Measurements from ENCODE around the gene AAMP.

Gene AAMP

GRCh38 chr2:218278531-218279360 is 8.8 kb upstream of the AAMP start:
- H3K36me3 ChIP-seq (ENCODE audit: low read length), result no peaks in the 10 kb centered on the region
- TF ChIP-seq EZH2phosphoT487 (conservative IDR thresholded peaks at IDR 0.05; ENCODE audit: low read length), result no peak
- TF ChIP-seq, protein P1, sequence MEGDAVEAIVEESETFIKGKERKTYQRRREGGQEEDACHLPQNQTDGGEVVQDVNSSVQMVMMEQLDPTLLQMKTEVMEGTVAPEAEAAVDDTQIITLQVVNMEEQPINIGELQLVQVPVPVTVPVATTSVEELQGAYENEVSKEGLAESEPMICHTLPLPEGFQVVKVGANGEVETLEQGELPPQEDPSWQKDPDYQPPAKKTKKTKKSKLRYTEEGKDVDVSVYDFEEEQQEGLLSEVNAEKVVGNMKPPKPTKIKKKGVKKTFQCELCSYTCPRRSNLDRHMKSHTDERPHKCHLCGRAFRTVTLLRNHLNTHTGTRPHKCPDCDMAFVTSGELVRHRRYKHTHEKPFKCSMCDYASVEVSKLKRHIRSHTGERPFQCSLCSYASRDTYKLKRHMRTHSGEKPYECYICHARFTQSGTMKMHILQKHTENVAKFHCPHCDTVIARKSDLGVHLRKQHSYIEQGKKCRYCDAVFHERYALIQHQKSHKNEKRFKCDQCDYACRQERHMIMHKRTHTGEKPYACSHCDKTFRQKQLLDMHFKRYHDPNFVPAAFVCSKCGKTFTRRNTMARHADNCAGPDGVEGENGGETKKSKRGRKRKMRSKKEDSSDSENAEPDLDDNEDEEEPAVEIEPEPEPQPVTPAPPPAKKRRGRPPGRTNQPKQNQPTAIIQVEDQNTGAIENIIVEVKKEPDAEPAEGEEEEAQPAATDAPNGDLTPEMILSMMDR (IDR thresholded peaks at IDR 0.05; ENCODE audit: insufficient read depth, low read length, poor library complexity, severe bottlenecking), result no peak
- H3K9ac ChIP-seq (ENCODE audit: low read length), result no peak overlapping the region
- no peak overlapping the region for H2AFZ ChIP-seq (ENCODE audit: low read depth, low read length, severe bottlenecking)
- no peak overlapping the region for H3K4me3 ChIP-seq (ENCODE audit: insufficient read depth, low read length, poor library complexity, severe bottlenecking)
- H3K4me2 ChIP-seq (ENCODE audit: low read depth, low read length, poor library complexity, severe bottlenecking), result no peak overlapping the region
- no peaks in the 10 kb centered on the region for H3F3A ChIP-seq (ENCODE audit: insufficient read depth)
- H4K20me1 ChIP-seq (ENCODE audit: low read depth, low read length), result no peaks in the 10 kb centered on the region
- H3K27ac ChIP-seq (ENCODE audit: low read depth, low read length), result no peak overlapping the region
- no peaks in the 10 kb centered on the region for H3K27me3 ChIP-seq (ENCODE audit: low read length)
- no peaks in the 10 kb centered on the region for H3K79me2 ChIP-seq (ENCODE audit: insufficient read depth, low read length)
- no peaks in the 10 kb centered on the region for H3K9me2 ChIP-seq (replicated peaks; ENCODE audit: insufficient read depth, low read length)
- no peaks in the 10 kb centered on the region for H3K9me3 ChIP-seq (ENCODE audit: insufficient read depth, low read length)

- H3K79me2 ChIP-seq (ENCODE audit: insufficient read depth, low read length), result no peaks in the 10 kb centered on the region
- no peaks in the 10 kb centered on the region for H3K9me2 ChIP-seq (replicated peaks; ENCODE audit: insufficient read depth, low read length)
- H3K27me3 ChIP-seq (ENCODE audit: low read length), result no peaks in the 10 kb centered on the region
- no peak overlapping the region for H3K27ac ChIP-seq (ENCODE audit: low read depth, low read length)
- TF ChIP-seq EZH2phosphoT487 (conservative IDR thresholded peaks at IDR 0.05; ENCODE audit: low read length), result no peak
- TF ChIP-seq, protein P1 (IDR thresholded peaks at IDR 0.05; ENCODE audit: insufficient read depth, low read length, poor library complexity, severe bottlenecking), result no peak
- no peak overlapping the region for H3K9ac ChIP-seq (ENCODE audit: low read length)
- no peaks in the 10 kb centered on the region for H3F3A ChIP-seq (ENCODE audit: insufficient read depth)
- no peaks in the 10 kb centered on the region for H3K9me3 ChIP-seq (ENCODE audit: insufficient read depth, low read length)
- H3K4me2 ChIP-seq (ENCODE audit: low read depth, low read length, poor library complexity, severe bottlenecking), result no peak overlapping the region
- no peak overlapping the region for H2AFZ ChIP-seq (ENCODE audit: low read depth, low read length, severe bottlenecking)
- H3K4me3 ChIP-seq (ENCODE audit: insufficient read depth, low read length, poor library complexity, severe bottlenecking), result no peak overlapping the region
- H4K20me1 ChIP-seq (ENCODE audit: low read depth, low read length), result no peaks in the 10 kb centered on the region
- H3K36me3 ChIP-seq (ENCODE audit: low read length), result no peaks in the 10 kb centered on the region
These were observed 8.0 kb upstream of the AAMP start for GRCh38 chr2:218277921-218278320.

DNA sequence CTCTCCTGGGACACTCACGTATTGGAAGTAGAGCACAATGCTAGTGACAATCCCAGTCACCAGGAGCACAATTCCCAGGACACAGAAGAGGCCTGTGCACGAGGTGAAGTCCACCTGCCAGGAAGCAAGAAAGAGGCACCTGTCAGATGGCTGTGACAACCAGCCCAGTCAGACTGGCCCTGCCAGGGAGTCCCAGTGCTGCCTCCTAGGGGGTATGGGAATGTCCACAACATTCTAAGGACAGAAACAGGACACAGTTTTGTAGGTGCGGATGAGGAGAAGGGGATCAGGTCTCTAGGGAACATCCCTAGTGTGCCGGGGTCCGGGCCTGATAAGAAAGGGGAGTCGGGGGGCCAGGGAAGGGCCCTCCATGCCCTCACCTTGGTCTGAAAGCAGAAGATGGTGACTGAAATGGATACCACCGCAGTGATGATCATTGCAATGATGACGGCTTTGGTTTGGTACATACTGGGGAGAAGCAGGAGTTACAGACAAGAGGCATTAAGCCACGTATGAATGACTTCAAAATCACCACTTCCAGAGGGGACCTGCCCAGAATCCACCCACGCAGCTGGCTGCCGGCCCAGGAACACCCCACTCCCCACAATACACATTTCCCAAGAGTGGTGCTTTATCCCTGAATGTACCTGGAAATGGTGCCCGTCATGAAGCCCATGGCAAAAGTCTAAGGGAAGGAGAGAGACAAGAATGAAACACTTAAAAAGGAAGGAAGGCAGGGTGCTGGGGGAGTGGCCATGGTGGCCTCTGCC is 7.2 kb upstream of the AAMP start:
- Histone ChIP-seq H2AFZ (ENCODE audit: low read depth, low read length, severe bottlenecking) (no peak overlapping the region), H3K79me2 (ENCODE audit: insufficient read depth, low read length) (no peaks in the 10 kb centered on the region), H3K36me3 (ENCODE audit: low read length) (no peaks in the 10 kb centered on the region), H3K27me3 (ENCODE audit: low read length) (no peaks in the 10 kb centered on the region), H3K4me2 (ENCODE audit: low read depth, low read length, poor library complexity, severe bottlenecking) (no peak overlapping the region), H3K9me2 (replicated peaks; ENCODE audit: insufficient read depth, low read length) (no peaks in the 10 kb centered on the region), H3K9ac (ENCODE audit: low read length) (no peak overlapping the region), H3K9me3 (ENCODE audit: insufficient read depth, low read length) (no peaks in the 10 kb centered on the region), H3F3A (ENCODE audit: insufficient read depth) (no peaks in the 10 kb centered on the region), H3K27ac (ENCODE audit: low read depth, low read length) (no peak overlapping the region), H3K4me3 (ENCODE audit: insufficient read depth, low read length, poor library complexity, severe bottlenecking) (no peak overlapping the region), H4K20me1 (ENCODE audit: low read depth, low read length) (no peaks in the 10 kb centered on the region)
- TF ChIP-seq, protein P1 (IDR thresholded peaks at IDR 0.05; ENCODE audit: insufficient read depth, low read length, poor library complexity, severe bottlenecking), result no peak
- TF ChIP-seq EZH2phosphoT487 (conservative IDR thresholded peaks at IDR 0.05; ENCODE audit: low read length), result no peak

Data from SU-DHL-6 (cell line).